NOMO-1 (cell line): Measurements from ENCODE around the gene SHROOM3.

Experiments
- DNase-seq, 2 experiments: peaks; one replicate each; lab custom pipeline; 2025; ENCODE audit not compliant: unreplicated experiment in 2 of 2; lab: John Stamatoyannopoulos, UW

SHROOM3 gene

DNA sequence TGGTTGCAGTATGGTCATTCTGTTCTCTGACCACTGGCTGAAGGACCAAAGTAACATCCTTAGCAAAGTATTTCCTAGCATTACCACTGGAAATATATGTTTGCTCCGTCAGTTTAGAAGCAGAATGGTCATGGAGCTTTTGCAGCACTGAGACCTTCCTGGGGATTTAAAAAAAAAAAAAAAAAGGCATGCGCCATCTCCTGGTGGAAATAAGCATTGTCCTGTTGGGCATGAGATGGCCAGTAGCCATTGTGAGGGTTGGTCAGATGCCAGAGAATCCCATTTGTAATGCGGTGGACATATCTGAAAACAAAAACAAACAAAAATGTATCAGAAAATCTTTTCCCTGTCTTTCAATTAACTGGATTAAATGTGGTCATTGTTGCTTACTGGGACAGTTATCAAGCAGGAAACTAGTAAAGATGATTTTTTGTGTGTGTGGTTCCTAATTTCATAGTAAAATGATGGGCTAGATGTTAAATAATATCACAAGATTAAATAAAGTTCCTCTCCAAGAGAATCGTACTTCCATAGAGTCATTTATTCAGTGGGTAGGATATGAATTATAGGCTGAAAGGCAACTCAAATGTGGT, 323.4 kb downstream of the SHROOM3 start:
- DNase-seq: peak in 1 of 2 experiments; percentile 6

DNA sequence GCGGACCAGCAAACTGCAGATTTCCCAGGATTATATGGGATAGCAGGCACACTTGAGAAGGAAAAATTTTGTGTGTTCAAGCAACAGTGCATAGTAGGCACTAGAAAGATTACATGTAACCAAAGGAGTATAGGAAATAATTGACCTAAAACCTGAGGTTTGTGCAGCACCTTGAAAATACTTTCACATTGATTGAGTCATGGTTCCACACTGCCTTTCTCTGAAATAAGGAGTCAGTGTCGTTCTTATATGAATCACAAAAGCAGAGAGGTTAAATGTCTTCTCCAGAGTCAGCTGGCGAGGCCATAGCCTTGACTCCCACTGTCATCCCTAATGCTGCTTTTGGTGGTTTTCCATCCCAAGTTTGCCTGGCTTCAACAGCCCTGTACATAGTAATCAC, 324.0 kb downstream of the SHROOM3 start:
- DNase-seq: no peak

GRCh38 chr4:76760193-76760592, 325.2 kb downstream of the SHROOM3 start:
- no peak for DNase-seq

DNA sequence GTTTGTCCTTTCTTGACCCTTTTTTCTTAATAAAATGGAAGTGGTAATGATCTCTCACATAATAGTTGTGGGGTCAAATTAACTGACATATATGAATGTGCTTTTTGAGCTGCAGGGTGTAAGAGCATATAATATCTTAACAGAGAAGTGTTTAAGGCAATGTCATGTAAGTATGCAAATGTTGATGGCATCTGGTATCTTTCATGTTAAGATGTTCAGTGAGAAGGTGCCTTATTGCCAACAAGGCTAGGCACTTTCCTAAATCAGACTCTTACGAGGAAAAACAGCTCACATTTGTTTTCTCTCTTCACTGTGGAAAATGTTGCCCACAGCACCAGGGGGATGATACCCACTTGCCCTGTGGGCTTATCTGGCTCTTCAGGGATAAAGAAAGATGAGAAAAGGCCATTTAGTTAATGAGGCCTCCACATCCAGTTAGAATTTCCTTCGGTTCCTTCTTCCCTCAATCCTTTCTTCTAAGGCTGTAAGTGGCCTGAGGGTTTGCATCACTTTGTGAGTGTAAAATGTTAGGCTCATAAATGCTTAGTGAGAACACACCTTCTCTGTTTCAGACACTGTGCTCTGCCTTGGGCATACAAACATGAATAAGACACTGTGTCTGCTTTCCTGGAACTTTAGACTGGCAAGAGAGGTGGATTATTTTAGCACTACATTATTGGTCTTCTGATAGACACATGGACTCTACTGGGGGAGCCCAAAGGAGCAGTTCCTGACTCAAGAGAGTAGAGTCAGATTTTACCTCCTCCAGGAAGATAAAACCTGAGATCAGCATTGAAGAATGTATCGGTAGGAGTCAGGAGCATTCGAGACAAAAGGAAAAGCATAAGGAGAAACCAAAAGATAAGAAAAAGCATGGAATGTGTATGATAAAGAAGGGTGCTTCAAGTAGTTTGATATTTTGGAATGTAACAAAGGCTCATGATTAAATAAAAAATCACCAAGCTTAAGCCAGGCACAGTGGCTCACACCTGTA, 327.4 kb downstream of the SHROOM3 start:
- no peak for DNase-seq

- no peak for DNase-seq
These were observed 329.2 kb downstream of the SHROOM3 start for GRCh38 chr4:76764251-76764650.

DNA sequence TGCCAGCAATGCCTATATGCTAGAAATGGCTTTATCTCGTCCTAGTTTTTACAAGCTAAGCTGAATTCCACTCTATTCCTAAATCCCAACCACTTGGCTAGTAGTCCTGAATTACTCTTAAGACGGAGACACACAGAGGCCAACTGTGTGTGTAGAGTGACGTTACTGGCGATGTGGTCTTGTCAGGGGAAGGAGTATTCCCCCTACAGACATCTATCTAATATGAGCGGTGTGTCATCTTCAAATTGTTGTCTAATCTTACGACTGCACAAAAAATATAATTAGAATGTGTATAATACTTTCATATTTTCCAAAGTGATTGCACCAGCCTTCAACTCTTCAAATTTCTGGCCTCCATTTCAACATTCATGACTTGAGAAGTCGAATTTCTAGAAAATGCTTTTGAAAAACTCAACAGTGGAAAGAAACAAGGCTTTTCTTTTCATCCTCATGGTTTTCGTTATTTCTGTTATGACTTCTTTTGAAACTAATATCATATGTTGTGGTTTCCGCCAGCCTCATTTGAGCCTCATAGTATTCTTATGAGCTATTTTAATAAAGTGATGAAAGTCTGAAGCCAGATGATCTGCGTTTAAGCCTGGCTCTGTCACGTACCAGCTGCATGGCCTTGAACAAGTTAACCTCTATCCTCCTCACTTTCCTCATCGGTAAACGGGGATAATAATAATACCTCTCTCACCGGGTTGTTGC, 330.6 kb downstream of the SHROOM3 start:
- no peak for DNase-seq

GRCh38 chr4:76767983-76768382, 333.0 kb downstream of the SHROOM3 start:
- DNase-seq: no peak

- DNase-seq: no peak
These were observed 337.6 kb downstream of the SHROOM3 start for GRCh38 chr4:76772498-76773106.

- no peak for DNase-seq
These were observed 338.7 kb downstream of the SHROOM3 start for GRCh38 chr4:76773766-76774165.

DNA sequence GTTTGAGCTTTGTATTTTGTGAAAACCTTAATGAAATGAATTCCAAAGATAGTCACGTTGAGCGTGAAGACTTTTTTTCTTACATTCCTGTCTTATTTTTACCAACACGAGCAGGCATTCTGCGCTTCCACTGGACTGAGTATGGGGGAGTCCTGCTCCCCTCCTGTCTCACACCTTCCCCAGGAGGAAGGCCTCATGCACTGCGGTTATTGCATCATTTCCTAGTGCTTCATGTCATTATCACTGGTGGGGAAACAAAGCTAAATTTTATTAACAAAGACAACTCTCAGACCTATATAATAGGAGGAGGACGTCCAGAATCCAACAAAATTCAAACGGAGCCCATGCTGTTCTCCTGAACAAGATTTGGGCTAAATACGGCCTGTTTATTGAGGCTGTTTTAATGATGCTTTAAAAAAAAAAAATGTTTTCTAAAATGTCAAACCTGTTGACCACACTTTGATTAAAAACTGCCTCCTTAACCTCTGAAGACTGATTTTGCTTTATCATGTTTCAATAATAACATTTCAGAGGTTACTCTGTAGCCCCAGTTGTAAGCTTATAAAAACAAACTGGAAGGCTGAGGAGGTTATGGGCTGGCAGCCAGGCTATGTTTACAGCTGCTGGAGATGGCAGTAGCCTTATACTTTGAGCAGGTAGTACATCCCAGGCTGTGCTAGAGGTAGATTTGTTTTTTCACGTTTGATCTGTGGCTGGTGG, 344.9 kb downstream of the SHROOM3 start:
- DNase-seq: no peak

DNA sequence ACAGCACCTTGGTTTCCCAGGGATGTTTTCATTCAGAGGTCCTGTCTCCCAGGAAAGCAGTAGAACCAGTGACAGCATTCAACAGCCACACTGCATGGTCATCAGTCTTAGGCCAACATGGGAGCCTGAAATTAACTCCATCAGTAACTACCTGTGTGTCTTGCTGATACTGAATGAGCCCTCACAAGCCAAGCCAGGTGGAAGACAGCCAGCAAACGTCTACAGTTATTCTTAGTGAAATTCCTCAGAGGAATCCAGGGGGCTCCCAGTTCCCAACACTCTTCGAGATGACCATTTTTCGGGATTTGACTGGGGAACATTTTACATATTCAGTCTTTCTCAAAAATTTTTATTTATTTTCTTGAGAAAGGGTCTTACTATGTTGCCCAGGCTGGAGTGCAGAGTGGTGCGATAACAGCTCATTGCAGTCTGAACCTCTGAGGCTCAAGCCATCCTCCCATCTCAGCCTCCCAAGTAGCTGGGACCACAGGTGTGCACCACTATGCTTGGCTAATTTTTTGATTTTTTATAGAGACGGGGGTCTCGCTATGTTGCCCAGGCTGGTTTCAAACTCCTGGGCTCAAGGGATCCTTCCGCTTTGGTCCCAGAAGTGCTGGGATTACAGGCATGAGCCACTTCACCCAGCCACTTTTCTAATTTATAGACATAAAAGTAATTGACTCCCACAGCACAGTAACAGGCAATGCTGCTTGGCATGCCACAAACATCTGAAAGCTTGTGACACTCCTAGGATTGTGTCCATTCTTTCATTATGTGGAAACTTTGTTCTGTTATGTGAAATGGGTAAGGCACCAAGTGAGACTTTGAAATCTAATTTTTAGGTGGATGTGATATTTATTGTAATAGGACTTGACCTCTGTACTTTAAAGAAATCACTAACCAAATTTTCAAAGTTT, 346.0 kb downstream of the SHROOM3 start:
- DNase-seq: no peak

- peak in 1 of 2 experiments; percentile 10 for DNase-seq
These were observed 346.9 kb downstream of the SHROOM3 start for GRCh38 chr4:76781698-76782595.

DNA sequence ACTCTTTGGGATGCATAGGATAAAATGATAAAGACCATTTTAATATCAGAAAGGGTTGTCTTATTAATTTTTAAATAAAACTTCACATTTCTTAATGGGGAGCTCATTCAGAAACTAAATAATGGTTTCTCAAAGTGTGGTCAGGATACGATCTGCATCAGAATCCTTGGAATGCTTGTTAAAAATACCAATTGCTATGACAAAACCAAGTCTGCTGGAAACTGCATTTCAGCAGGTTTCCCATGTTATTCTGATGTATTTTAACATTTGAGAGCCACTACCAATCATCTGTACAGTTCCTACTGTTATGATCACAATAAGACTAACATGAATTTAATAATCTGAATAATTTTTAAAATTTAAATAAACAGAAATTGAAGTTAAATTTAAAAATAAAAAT, 347.8 kb downstream of the SHROOM3 start:
- DNase-seq: no peak

DNA sequence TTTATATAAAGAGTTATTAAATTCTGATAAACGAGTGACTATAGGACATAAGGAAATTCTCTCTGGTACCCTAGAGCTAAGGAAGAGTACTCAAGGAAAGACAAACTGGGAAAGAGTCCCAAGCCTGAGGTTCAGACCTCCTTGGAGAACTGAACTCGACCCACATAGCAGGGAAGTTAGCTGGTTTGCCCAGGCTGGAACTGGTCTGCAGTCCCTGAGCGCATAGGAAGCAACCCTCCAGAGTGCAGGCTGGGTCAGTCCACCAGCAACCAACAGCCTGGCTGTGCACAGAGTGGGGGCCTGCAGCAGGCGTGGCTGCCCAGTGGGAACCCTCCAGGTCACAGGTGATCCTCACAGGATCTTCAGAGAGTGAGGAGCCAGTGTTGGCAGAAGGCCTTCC, 348.8 kb downstream of the SHROOM3 start:
- no peak for DNase-seq

DNA sequence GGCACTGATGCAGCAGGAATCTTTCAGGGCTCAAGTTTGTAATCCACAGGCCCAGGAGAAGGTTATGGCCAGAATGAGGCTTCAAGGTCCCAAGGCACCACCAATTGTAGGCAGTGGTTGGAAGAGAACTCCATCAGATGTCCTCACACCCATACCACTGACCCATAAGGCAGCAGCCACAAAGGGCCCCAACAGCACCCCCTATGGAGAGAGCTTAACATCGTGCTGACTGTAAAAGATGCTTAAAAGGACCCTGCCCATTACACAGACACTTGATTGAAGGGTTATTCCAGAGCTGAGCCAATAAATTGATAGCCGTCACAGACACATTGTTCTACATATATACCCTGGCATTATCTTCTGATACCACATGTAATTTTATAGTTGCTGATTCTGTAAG, 349.2 kb downstream of the SHROOM3 start:
- DNase-seq: no peak

DNA sequence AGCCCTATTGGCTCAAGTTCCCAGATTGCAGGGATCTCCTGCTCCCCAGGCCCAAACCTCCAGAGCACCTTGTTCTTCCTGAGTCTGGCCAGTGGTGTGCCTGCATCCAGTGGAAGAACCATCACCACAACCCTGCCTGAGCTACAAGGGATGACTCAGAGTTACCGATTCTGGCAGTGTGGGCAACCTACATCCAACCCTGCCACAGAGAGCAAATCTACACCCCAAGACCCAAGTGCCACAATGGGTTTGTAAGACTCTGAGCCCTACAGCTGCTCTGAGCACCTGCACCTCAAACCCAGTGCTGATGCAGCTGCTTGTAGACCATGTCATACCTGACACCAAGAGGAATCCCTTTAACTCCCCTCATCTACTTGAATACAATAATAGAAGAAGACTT, 352.9 kb downstream of the SHROOM3 start:
- DNase-seq: no peak

DNA sequence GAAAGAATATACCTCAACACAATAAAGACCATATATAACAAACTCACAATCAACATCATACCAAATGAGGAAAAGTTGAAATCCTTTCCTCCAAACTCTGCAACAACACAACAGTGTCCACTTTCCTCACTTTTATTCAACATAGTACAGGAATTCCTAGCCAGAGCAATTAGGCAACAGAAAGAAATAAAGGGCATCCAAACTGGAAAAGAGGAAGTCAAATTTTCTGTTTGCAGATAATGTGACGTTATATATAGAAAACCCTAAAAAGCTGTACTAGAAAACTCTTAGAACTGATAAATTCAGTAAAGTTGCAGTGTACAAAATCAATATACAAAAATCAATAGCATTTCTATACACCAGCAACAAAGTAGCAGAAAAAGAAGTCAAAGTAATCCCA, 355.3 kb downstream of the SHROOM3 start:
- no peak for DNase-seq

- no peak for DNase-seq
These were observed 356.4 kb downstream of the SHROOM3 start for GRCh38 chr4:76791479-76791878.
